ENCODE measurements around the gene GJA9.

DNA sequence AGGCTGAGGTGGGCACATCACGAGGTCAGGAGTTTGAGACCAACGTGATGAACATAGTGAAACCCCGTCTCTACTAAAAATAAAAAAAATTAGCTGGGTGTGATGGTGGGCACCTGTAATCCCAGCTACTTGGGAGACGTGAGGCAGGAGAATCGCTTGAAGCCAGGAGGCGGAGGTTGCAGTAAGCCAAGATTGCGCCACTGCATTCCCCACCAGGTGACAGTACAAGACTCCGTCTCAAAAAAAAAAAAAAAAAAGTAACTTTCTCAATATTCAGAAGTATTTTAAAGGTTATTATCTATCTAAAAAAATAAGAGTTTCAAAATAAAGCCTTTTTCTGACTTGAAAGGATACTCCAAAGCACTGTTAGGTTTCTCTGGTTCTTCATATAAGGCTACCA, 14.2 kb downstream of the GJA9 start:
- no peak for TF ChIP-seq EZH2phosphoT487 (IDR thresholded peaks at IDR 0.05; ENCODE audit: borderline replicate concordance, low read length)
- no peak for TF ChIP-seq CTCF (conservative IDR thresholded peaks at IDR 0.05; ENCODE audit: low read depth, low read length)
- no peak for TF ChIP-seq EZH2 (IDR thresholded peaks at IDR 0.05; ENCODE audit: low read length, unreplicated experiment)
